PC-3 (cell line): Measurements from ENCODE around the gene TSPAN9. TPM values are rescaled to one million over a fixed set of nuclear protein-coding genes. Genes with fewer than 3 reads are reported as not detected.

Experiments
- ATAC-seq: fragments of 200-7000 bp; cut with Tn5 transposase; 2 replicates; pipeline ENCODE4 v1.9.1; 2020; ENCODE audit warnings: mild to moderate bottlenecking, moderate library complexity
- BruUV-seq: library from RNA; stranded (reverse); fragments of 400-500 nt; replicated peaks from 2 replicates; lab custom pipeline; 2021; lab: Mats Ljungman, UMichigan
- CTCF ChIA-PET: fragments of 300-600 bp; sonication (Branson Sonifier 250); formaldehyde crosslinking; loops from one replicate; lab custom pipeline; 2022; ENCODE audit warnings: antibody characterized with exemption; lab: Charles Lee
- POLR2A ChIA-PET: fragments of 300-600 bp; sonication (Branson Sonifier 250); formaldehyde crosslinking; loops from one replicate; lab custom pipeline; 2022; ENCODE audit warnings: antibody characterized with exemption; ENCODE audit not compliant: unreplicated experiment; lab: Charles Lee
- DNase-seq: peaks from one replicate; pipeline ENCODE4 v3.0.0-alpha.2; 2015
- H2AFZ ChIP-seq: fragments of 300-600 bp; sonication (generic); 2 replicates; pipeline ENCODE4 v1.6.0; 2016; ENCODE audit warnings: antibody characterized with exemption, low read length
- H3F3A ChIP-seq: fragments of 300-600 bp; sonication (generic); one replicate; pipeline ENCODE4 v1.6.0; 2017; ENCODE audit warnings: antibody characterized with exemption, low read length, control low read depth, mild to moderate bottlenecking; ENCODE audit not compliant: unreplicated experiment
- H3K27ac ChIP-seq: fragments of 300-600 bp; sonication (generic); 2 replicates; pipeline ENCODE4 v1.5.1; 2016; ENCODE audit warnings: mild to moderate bottlenecking, low read length
- H3K27me3 ChIP-seq: fragments of 300-600 bp; sonication (generic); 2 replicates; pipeline ENCODE4 v1.6.1; 2016; ENCODE audit warnings: low read length, mixed read lengths
- H3K36me3 ChIP-seq: fragments of 300-600 bp; sonication (generic); 2 replicates; pipeline ENCODE4 v1.6.1; 2016; ENCODE audit warnings: low read depth, mixed run types, low read length, mixed read lengths
- H3K4me1 ChIP-seq: fragments of 300-600 bp; sonication (generic); 2 replicates; pipeline ENCODE4 v1.5.1; 2016; ENCODE audit warnings: low read length; ENCODE audit not compliant: insufficient read depth
- H3K4me2 ChIP-seq: fragments of 300-600 bp; sonication (generic); 2 replicates; pipeline ENCODE4 v1.6.0; 2016; ENCODE audit warnings: low read length
- H3K4me3 ChIP-seq: fragments of 300-600 bp; sonication (generic); 2 replicates; pipeline ENCODE4 v1.5.1; 2016; ENCODE audit warnings: mild to moderate bottlenecking, low read length, mixed read lengths
- H3K79me2 ChIP-seq: fragments of 300-600 bp; sonication (generic); 2 replicates; pipeline ENCODE4 v1.6.1; 2017; ENCODE audit warnings: low read length, mixed read lengths
- H3K9ac ChIP-seq: fragments of 300-600 bp; sonication (generic); 2 replicates; pipeline ENCODE4 v1.6.0; 2016; ENCODE audit warnings: mild to moderate bottlenecking, low read length
- H3K9me2 ChIP-seq: fragments of 300-600 bp; sonication (generic); replicated peaks from 2 replicates; pipeline ENCODE4 v1.6.1; 2016; ENCODE audit warnings: mixed run types, low read length, mixed read lengths
- H3K9me3 ChIP-seq: fragments of 300-600 bp; sonication (generic); 2 replicates; pipeline ENCODE4 v1.6.1; 2016; ENCODE audit warnings: low read length, mixed read lengths
- H4K20me1 ChIP-seq: fragments of 300-600 bp; sonication (generic); 2 replicates; pipeline ENCODE4 v1.6.1; 2016; ENCODE audit warnings: low read length, mixed read lengths
- EZH2 ChIP-seq: fragments of 300-600 bp; sonication (generic); IDR thresholded peaks from one replicate; pipeline ENCODE4 v1.6.1; 2017; ENCODE audit warnings: antibody characterized with exemption, mild to moderate bottlenecking, low read length; ENCODE audit not compliant: unreplicated experiment
- EZH2phosphoT487 ChIP-seq: fragments of 300-600 bp; sonication (generic); IDR thresholded peaks from 2 replicates; pipeline ENCODE4 v1.6.1; 2018; ENCODE audit warnings: mild to moderate bottlenecking, antibody characterized with exemption, low read length, borderline replicate concordance
- intact Hi-C: fragments of 100-400 bp; cut with micrococcal nuclease; formaldehyde crosslinking; loops from 2 replicates; pipeline ENCODE4 v1.9.0; 2023
- total RNA-seq: library from RNA; depleted of rRNA; stranded (reverse); fragments of >200 nt; gene quantifications from 2 replicates; pipeline ENCODE4 v1.2.3, GENCODE V29; 2014
- TF ChIP-seq, protein P1 (sequence below): fragments of 300-600 bp; sonication (generic); conservative IDR thresholded peaks from 2 replicates; pipeline ENCODE4 v1.5.1; 2017; ENCODE audit warnings: antibody characterized with exemption, low read depth, mild to moderate bottlenecking, low read length

Gene TSPAN9
- total RNA-seq, 1 experiment from 2014 or later: 6.2 TPM

GRCh38 chr12:3259973-3260372, 182.8 kb downstream of the TSPAN9 start:
- intact Hi-C loops: no loop called here
- ATAC-seq: no peak
- Histone ChIP-seq H3K9me3 (no peaks in the 10 kb centered on the region), H4K20me1 (no peaks in the 10 kb centered on the region), H3K4me3 (no peak overlapping the region), H3K9me2 (no peaks in the 10 kb centered on the region), H3K27me3 (no peaks in the 10 kb centered on the region), H3K4me2 (no peak overlapping the region), H3K9ac (no peak overlapping the region), H2AFZ (no peak overlapping the region), H3F3A (no peaks in the 10 kb centered on the region), H3K27ac (no peak overlapping the region), H3K36me3 (no peaks in the 10 kb centered on the region), H3K4me1 (no peaks in the 10 kb centered on the region), H3K79me2 (no peaks in the 10 kb centered on the region)
- ChIA-PET CTCF (no interaction called here), POLR2A (no interaction called here)
- no peak for DNase-seq
- BruUV-seq: no TSS peak
- no peak for TF ChIP-seq EZH2
- TF ChIP-seq, protein P1, sequence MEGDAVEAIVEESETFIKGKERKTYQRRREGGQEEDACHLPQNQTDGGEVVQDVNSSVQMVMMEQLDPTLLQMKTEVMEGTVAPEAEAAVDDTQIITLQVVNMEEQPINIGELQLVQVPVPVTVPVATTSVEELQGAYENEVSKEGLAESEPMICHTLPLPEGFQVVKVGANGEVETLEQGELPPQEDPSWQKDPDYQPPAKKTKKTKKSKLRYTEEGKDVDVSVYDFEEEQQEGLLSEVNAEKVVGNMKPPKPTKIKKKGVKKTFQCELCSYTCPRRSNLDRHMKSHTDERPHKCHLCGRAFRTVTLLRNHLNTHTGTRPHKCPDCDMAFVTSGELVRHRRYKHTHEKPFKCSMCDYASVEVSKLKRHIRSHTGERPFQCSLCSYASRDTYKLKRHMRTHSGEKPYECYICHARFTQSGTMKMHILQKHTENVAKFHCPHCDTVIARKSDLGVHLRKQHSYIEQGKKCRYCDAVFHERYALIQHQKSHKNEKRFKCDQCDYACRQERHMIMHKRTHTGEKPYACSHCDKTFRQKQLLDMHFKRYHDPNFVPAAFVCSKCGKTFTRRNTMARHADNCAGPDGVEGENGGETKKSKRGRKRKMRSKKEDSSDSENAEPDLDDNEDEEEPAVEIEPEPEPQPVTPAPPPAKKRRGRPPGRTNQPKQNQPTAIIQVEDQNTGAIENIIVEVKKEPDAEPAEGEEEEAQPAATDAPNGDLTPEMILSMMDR: no peak
- no peak for TF ChIP-seq EZH2phosphoT487

DNA sequence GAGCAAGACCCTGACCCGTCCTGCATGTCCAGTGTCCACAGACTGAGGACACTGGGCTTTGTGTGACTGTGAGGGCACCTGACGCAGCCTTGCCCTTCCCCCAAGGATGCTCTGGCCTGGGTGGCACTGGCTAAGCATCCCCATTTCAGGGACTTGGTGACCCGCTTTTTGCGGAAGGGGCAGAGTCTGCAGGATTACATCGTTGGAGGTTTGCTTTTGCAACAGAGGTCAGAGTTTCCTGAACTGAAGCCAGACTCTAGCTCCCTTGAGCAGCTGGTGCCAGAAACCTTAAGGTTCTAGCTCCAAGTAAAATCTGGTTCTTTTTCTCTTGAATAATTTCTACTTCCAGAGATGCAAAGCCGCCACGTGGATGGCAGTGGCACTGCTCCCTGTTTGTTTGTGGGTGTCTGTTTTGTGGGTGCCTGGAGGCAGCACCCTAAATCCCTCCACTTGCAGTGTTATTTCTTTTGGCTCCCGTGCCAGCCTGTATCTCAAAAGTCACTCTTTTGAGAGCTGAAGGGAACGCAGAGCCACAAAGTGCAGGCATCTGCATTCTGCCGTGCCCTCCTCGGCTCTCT, 184.7 kb downstream of the TSPAN9 start:
- Histone ChIP-seq H3K27ac (no peak overlapping the region), H3K27me3 (no peaks in the 10 kb centered on the region), H3K4me3 (no peak overlapping the region), H3K9ac (no peak overlapping the region), H3K9me2 (no peaks in the 10 kb centered on the region), H4K20me1 (no peaks in the 10 kb centered on the region), H2AFZ (no peak overlapping the region), H3F3A (no peaks in the 10 kb centered on the region), H3K79me2 (no peaks in the 10 kb centered on the region), H3K4me1 (no peaks in the 10 kb centered on the region), H3K4me2 (no peak overlapping the region), H3K36me3 (no peaks in the 10 kb centered on the region), H3K9me3 (no peaks in the 10 kb centered on the region)
- no TSS peak for BruUV-seq
- CTCF ChIA-PET: interaction anchor here (0.6 kb wide), 1 partner anchor 17 kb away, joined by 3 read pairs; no protein-coding TSS in a partner anchor
- TF ChIP-seq, protein P1: no peak
- TF ChIP-seq EZH2 (no peak), EZH2phosphoT487 (no peak)
- POLR2A ChIA-PET: no interaction called here
- intact Hi-C loops: no loop called here
- no peak for DNase-seq
- no peak for ATAC-seq

- no peaks in the 10 kb centered on the region for H3K9me3 ChIP-seq
- ChIA-PET CTCF (no interaction called here), POLR2A (no interaction called here)
- H3K9me2 ChIP-seq: no peaks in the 10 kb centered on the region
- TF ChIP-seq, protein P1: no peak
- TF ChIP-seq EZH2: no peak
- no peak for TF ChIP-seq EZH2phosphoT487
- no peaks in the 10 kb centered on the region for H3K79me2 ChIP-seq
- no peaks in the 10 kb centered on the region for H3F3A ChIP-seq
- no peak overlapping the region for H3K4me2 ChIP-seq
- DNase-seq: no peak
- BruUV-seq: no TSS peak
- H3K36me3 ChIP-seq: no peaks in the 10 kb centered on the region
- ATAC-seq: no peak
- no peaks in the 10 kb centered on the region for H4K20me1 ChIP-seq
- H2AFZ ChIP-seq: no peak overlapping the region
- no peak overlapping the region for H3K9ac ChIP-seq
- no peaks in the 10 kb centered on the region for H3K4me1 ChIP-seq
- H3K27me3 ChIP-seq: no peaks in the 10 kb centered on the region
- intact Hi-C loops: no loop called here
- H3K27ac ChIP-seq: no peak overlapping the region
- no peak overlapping the region for H3K4me3 ChIP-seq
Measured at GRCh38 chr12:3262470-3262869, 185.3 kb downstream of the TSPAN9 start.
